Putamen (tissue), 1 donor: ENCODE data around the gene RAB39A.
A peak's percentile ranks its signal among the peaks of the same experiment; 100 is the strongest.

ENCODE experiments used
- DNase-seq: peaks from one replicate; pipeline ENCODE4 v3.0.0-alpha.2; 2016; ENCODE audit warnings: low spot score

Gene RAB39A

GRCh38 chr11:107962181-107962580 lies 33.9 kb downstream of the RAB39A start:
- DNase-seq: no peak

GRCh38 chr11:107963091-107963490 lies 34.8 kb downstream of the RAB39A start:
- DNase-seq: no peak

- DNase-seq: no peak
These were observed 41.0 kb downstream of the RAB39A start for GRCh38 chr11:107969219-107969618.

- DNase-seq: no peak
These were observed 41.8 kb downstream of the RAB39A start for GRCh38 chr11:107970049-107970448.

DNA sequence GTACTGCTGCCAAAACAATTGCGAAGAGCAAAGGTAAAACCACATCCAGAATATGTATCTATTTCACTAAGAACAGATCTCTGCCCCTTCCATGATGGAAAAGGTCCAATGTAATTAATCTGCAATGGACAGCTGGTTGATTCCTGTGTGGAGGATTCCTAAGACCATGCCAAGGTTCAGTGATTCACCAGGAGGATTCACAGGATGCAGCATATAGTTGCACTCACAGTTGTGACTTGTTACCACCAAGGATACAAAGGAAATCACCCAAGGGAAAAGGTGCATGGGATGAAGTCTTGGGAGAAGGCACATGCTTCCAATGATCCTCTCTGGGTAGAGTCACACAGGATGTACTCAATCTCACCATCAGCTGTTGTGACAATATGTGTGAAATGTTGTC lies 45.4 kb downstream of the RAB39A start:
- no peak for DNase-seq

DNA sequence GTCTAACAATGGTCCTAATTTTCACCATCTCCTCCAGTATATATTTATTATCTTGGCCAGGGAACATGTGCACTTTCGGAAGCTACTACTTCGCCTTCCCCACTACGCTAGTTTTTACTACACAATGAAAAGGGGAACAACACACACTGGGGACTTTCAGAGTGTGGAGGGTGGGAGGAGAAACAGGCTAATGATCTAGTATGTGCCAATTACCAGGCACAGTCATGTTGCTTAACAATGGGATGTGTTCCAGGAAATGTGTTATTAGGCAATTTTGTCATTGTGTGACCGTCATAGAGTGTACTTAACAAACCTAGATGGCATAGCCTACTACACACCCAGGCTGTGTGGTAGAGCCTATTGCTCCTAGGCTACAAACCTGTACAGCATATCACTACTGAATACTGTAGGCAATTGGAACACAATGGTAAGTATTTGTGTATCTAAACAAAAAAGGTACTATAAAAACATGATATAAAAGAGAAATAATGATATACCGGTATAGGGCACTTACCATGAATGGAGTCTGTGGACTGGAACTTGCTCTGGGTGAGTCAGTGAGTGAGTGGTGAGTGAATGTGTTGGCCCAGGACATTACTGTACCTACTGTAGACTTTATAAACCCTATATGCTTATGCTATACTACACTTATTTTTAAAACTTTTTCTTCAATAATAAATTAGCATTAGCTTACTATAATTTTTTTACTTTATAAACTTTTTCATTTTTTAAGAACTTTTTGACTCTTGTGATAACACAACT lies 60.3 kb downstream of the RAB39A start:
- DNase-seq: no peak

- no peak for DNase-seq
These were observed 63.7 kb downstream of the RAB39A start for GRCh38 chr11:107991868-107992414.

- no peak for DNase-seq
These were observed 67.9 kb downstream of the RAB39A start for GRCh38 chr11:107996006-107996776.

- DNase-seq: no peak
These were observed 70.5 kb downstream of the RAB39A start for GRCh38 chr11:107998761-107999160.

- DNase-seq: no peak
These were observed 71.7 kb downstream of the RAB39A start for GRCh38 chr11:107999759-108000455.

DNA sequence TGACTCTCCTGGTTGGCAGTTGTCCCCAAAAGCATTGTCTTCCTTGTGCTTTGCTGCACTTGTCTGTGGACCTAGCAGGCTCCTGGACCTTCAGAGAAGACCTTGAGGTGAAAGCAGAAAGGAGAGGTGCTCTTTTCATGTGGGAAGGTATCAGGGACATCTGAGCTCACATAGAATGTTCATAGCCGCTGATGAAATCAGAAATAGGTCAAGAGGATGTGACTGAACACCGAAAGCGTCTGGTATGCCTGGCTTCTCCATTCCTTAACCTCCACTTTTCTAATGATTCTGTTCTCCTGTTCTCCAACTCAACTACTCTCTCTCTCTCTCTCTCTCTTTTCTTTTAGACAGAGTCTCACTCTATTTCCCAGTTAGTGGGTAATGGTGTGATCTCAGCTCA lies 74.2 kb downstream of the RAB39A start:
- DNase-seq: no peak

- DNase-seq: no peak
These were observed 75.4 kb downstream of the RAB39A start for GRCh38 chr11:108003623-108004022.

DNA sequence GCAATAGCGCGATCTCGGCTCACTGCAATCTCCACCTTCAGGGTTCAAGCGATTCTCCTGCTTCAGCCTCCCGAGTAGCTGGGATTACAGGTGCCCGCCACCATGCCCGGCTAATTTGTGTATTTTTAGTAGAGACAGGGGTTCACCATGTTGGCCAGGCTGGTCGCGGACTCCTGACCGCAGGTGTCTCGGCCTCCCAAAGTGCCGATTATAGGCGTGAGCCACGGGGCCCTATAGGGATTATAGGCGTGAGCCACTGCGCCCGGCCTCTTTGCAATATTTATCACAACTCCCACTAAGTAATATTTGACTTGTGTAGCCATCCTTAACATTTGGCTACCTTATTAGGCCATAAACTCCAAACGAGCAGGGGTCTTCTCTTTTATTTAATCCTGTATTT lies 79.6 kb downstream of the RAB39A start:
- no peak for DNase-seq

DNA sequence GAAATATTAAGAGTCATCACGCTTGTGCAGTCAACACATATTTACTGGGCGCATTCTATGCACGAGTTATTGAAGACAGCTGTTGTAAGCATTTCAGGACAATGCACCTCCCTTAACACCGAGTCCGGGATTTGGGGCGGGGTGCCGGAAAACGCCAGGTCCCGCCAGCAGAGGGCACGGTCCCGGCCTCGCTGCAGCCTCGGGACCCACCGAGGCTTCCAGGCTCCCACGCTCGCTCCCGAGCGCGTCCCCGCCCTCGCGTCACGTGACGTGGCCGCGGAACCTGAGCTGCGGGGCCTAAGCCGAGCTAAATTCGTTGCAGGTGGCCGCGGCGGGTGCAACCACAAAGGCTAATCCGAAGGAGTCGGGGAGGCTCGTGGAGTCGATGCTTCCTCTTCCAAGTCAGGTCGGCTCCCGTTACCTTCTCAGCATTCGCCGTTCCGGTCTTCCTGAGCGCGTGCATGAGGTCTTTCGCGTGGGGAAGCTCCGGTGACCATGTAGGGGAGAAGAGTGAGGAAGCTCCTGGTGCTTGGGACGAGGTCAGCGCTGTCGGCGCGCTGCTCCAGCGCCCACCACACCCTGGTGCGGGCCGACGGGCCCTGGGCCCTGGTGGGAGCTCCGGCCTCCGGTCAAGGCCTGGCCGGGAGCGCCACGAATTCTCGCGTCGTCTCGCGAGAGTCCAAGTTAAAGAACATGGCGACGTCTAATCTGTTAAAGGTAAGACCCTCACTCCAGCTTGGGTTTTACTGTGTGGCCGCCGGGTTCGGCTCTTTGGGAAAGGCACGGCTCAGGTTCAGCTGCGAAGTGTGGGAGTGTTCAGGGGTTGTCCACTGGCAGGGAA lies 80.6 kb downstream of the RAB39A start, which contains the start of gene CUL5:
CUL5 (plus strand) TSS at position 243 of the 841 bp plus-strand sequence; CDS start at position 694, 451 bp downstream.
- DNase-seq: peak; percentile 89

- DNase-seq: peak; percentile 14
These were observed 81.5 kb downstream of the RAB39A start for GRCh38 chr11:108009497-108010370.

DNA sequence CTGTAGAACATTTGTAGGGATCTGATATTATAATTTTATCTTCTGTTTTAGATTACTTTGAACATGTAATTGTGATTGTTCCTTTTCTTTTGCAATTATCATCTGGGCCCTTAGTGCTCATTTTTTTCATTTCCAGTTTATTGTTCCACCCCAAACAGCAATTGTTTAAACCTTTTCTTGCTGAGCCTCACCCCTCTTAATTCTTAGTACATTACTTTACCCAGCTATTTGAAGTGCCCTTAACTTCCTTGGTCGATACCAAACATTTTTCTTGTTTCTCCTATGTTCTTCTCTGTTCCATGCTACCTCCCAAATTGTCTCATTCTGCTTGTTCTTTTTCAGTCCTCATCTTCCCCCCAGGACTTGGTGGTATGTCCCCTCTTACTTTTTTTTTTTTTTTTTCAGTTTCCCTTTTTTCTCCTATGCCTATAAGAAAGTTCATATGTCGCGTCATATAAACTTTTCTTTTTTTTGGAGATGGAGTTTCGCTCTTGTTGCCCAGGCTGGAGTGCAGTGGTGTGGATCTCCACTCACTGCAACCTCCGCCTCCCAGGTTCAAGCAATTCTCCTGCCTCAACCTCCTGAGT lies 84.0 kb downstream of the RAB39A start:
- DNase-seq: no peak
